NCI-H128 (cell line): ENCODE measurements around the gene MIPOL1.
"Not testable (repeated sequence)": the region's sequence is repeated elsewhere in the genome, so short reads cannot be mapped to it uniquely, and the experiment has no call there.

Source experiments
- DNase-seq: peaks from one replicate; lab custom pipeline; 2025; ENCODE audit not compliant: unreplicated experiment; lab: John Stamatoyannopoulos, UW

MIPOL1 gene

GRCh38 chr14:37443461-37443860 lies 245.7 kb downstream of the MIPOL1 start:
- DNase-seq: no peak

- no peak for DNase-seq
Observed at GRCh38 chr14:37447883-37448391, 250.2 kb downstream of the MIPOL1 start.

GRCh38 chr14:37452323-37452722 lies 254.6 kb downstream of the MIPOL1 start:
- no peak for DNase-seq

GRCh38 chr14:37453985-37454384 lies 256.2 kb downstream of the MIPOL1 start:
- no peak for DNase-seq

GRCh38 chr14:37457334-37457733 lies 259.6 kb downstream of the MIPOL1 start:
- no peak for DNase-seq

GRCh38 chr14:37462426-37462825 lies 264.7 kb downstream of the MIPOL1 start:
- not testable (repeated sequence) for DNase-seq

GRCh38 chr14:37464192-37464858 lies 266.6 kb downstream of the MIPOL1 start:
- no peak for DNase-seq

- DNase-seq: no peak
Observed at GRCh38 chr14:37466003-37466622, 268.4 kb downstream of the MIPOL1 start.

- no peak for DNase-seq
Observed at GRCh38 chr14:37466623-37467088, 268.9 kb downstream of the MIPOL1 start.

GRCh38 chr14:37469650-37470049 lies 271.9 kb downstream of the MIPOL1 start:
- no peak for DNase-seq

- DNase-seq: no peak
Observed at GRCh38 chr14:37470251-37470650, 272.5 kb downstream of the MIPOL1 start.

GRCh38 chr14:37472906-37473305 lies 275.2 kb downstream of the MIPOL1 start:
- no peak for DNase-seq

GRCh38 chr14:37474191-37474590 lies 276.5 kb downstream of the MIPOL1 start:
- no peak for DNase-seq

- DNase-seq: no peak
Observed at GRCh38 chr14:37480446-37481290, 282.9 kb downstream of the MIPOL1 start.

- no peak for DNase-seq
Observed at GRCh38 chr14:37482428-37482827, 284.7 kb downstream of the MIPOL1 start.

GRCh38 chr14:37483672-37484071 lies 285.9 kb downstream of the MIPOL1 start:
- DNase-seq: no peak

- no peak for DNase-seq
Observed at GRCh38 chr14:37490607-37491006, 292.9 kb downstream of the MIPOL1 start.

- DNase-seq: no peak
Observed at GRCh38 chr14:37491076-37491475, 293.3 kb downstream of the MIPOL1 start.

- DNase-seq: no peak
Observed at GRCh38 chr14:37493606-37494005, 295.9 kb downstream of the MIPOL1 start.

- no peak for DNase-seq
Observed at GRCh38 chr14:37497422-37497821, 299.7 kb downstream of the MIPOL1 start.

- no peak for DNase-seq
Observed at GRCh38 chr14:37501877-37502276, 304.1 kb downstream of the MIPOL1 start.

- DNase-seq: no peak
Observed at GRCh38 chr14:37508503-37508902, 310.8 kb downstream of the MIPOL1 start.
